Neutrophil (primary cell): Measurements from ENCODE around the gene TMEM260.

Experiments used
- H3K27ac ChIP-seq: fragments of 200-600 bp; sonication (generic); 2 replicates; pipeline ENCODE4 v1.5.1; 2016; ENCODE audit warnings: mild to moderate bottlenecking, moderate library complexity
- H3K27me3 ChIP-seq: fragments of 200-600 bp; sonication (generic); 2 replicates; pipeline ENCODE4 v1.6.0; 2016; ENCODE audit warnings: mild to moderate bottlenecking
- H3K36me3 ChIP-seq: fragments of 200-600 bp; sonication (generic); 2 replicates; pipeline ENCODE4 v1.5.1; 2017
- H3K4me1 ChIP-seq, 2 experiments: fragments of 200-600 bp in 1 of 2; sonication (generic) in 1 of 2; 1 replicate in 1 of 2; 2 replicates in 1 of 2; pipeline versions ENCODE4 v1.5.1 to v1.6.1; 2013 to 2016; ENCODE audit warnings: low read depth in 1 of 2, low read length in 1 of 2, mild to moderate bottlenecking in 1 of 2, moderate library complexity in 1 of 2; ENCODE audit not compliant: control insufficient read depth in 1 of 2, insufficient read depth in 1 of 2
- H3K4me3 ChIP-seq, 2 experiments: fragments of 200-600 bp in 1 of 2; sonication (generic) in 1 of 2; 1 replicate in 1 of 2; 2 replicates in 1 of 2; pipeline ENCODE4 v1.5.1; 2013 to 2016; ENCODE audit warnings: low read depth in 1 of 2, low read length in 1 of 2, mild to moderate bottlenecking in 1 of 2, moderate library complexity in 1 of 2
- H3K9me3 ChIP-seq: fragments of 200-600 bp; sonication (generic); 2 replicates; pipeline ENCODE4 v1.5.1; 2016
- CTCF ChIP-seq: fragments of 200-600 bp; sonication (generic); IDR thresholded peaks from 2 replicates; pipeline ENCODE4 v1.5.1; 2016; ENCODE audit warnings: antibody characterized with exemption

The TMEM260 gene

GRCh38 chr14:56562883-56563282 is 16.7 kb upstream of the TMEM260 start:
- Histone ChIP-seq H3K4me3 (no peak overlapping the region), H3K36me3 (no peaks in the 10 kb centered on the region)

GRCh38 chr14:56569174-56569573 is 10.4 kb upstream of the TMEM260 start:
- no peaks in the 10 kb centered on the region for H3K9me3 ChIP-seq
- no peaks in the 10 kb centered on the region for H3K4me1 ChIP-seq
- H3K36me3 ChIP-seq: no peaks in the 10 kb centered on the region
- H3K27ac ChIP-seq: no peak overlapping the region
- no peak overlapping the region for H3K4me3 ChIP-seq
- TF ChIP-seq CTCF: no peak
- peaks cover 83% of the 10 kb centered on the region for H3K27me3 ChIP-seq

More at GRCh38 chr14:56562883-56563282, 16.7 kb upstream of the TMEM260 start:
- no peaks in the 10 kb centered on the region for H3K9me3 ChIP-seq
- TF ChIP-seq CTCF: no peak
- peaks cover 41% of the 10 kb centered on the region for H3K27me3 ChIP-seq
- H3K27ac ChIP-seq: no peak overlapping the region
- H3K4me1 ChIP-seq: no peaks in the 10 kb centered on the region

GRCh38 chr14:56570295-56570694 is 9.3 kb upstream of the TMEM260 start:
- no peak overlapping the region for H3K4me3 ChIP-seq
- no peaks in the 10 kb centered on the region for H3K4me1 ChIP-seq
- no peak overlapping the region for H3K27ac ChIP-seq
- peaks cover 84% of the 10 kb centered on the region for H3K27me3 ChIP-seq
- H3K36me3 ChIP-seq: no peaks in the 10 kb centered on the region
- no peaks in the 10 kb centered on the region for H3K9me3 ChIP-seq
- TF ChIP-seq CTCF: no peak

GRCh38 chr14:56580221-56580711 is 668 bp downstream of the TMEM260 start:
- no peak for TF ChIP-seq CTCF
- no peaks in the 10 kb centered on the region for H3K9me3 ChIP-seq
- H3K36me3 ChIP-seq: no peaks in the 10 kb centered on the region

GRCh38 chr14:56581041-56581727 is 1.6 kb downstream of the TMEM260 start:
- Histone ChIP-seq H3K27me3 (peaks cover 7% of the 10 kb centered on the region), H3K27ac (peak overlapping the region; percentile 89), H3K36me3 (peaks cover 8% of the 10 kb centered on the region), H3K4me3 (peak overlapping the region; percentile 76 to 87), H3K4me1 (peaks cover 19 to 27% of the 10 kb centered on the region in 2 experiments), H3K9me3 (no peaks in the 10 kb centered on the region)
- no peak for TF ChIP-seq CTCF

More at GRCh38 chr14:56580221-56580711, 668 bp downstream of the TMEM260 start:
- H3K4me1 ChIP-seq: peaks cover 19 to 27% of the 10 kb centered on the region in 2 experiments
- peaks cover 7% of the 10 kb centered on the region for H3K27me3 ChIP-seq
- H3K4me3 ChIP-seq: peak overlapping the region; percentile 76 to 87
- H3K27ac ChIP-seq: peak overlapping the region; percentile 89
